ENCODE results near the gene GLP2R.

Gene GLP2R

DNA sequence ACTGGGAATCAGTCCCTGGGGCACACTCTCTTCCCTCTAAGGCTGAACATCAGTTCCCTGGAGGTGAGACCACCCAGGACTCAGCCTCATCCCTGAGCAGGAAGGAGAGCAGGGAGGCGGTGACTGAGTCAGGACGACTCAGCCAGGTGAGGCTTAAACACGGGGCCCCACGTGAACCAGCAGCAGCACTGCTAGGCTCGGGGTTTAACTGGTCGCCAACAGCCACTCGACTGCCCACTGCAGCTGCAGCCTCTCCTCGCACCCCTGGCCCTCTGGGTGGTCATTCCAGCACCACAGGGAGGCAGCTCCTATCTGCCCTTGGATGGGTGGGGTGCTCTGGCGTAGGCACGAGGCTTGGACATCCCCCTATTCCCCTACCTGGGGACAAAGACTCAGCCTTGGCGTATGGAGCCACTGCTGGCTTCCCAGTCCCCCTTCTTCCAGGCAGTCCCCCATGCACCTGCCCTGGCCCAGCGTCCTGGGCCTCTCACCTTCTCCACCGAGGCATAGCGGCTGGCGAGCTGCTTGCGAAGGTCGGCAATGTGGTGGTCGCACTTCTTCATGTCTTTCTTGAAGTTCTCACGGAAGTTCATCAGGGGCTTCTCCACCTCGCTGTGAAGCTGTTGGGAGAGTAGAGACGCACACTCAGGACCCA lies 100.6 kb downstream of the GLP2R start:
- no peak for DNase-seq

DNA sequence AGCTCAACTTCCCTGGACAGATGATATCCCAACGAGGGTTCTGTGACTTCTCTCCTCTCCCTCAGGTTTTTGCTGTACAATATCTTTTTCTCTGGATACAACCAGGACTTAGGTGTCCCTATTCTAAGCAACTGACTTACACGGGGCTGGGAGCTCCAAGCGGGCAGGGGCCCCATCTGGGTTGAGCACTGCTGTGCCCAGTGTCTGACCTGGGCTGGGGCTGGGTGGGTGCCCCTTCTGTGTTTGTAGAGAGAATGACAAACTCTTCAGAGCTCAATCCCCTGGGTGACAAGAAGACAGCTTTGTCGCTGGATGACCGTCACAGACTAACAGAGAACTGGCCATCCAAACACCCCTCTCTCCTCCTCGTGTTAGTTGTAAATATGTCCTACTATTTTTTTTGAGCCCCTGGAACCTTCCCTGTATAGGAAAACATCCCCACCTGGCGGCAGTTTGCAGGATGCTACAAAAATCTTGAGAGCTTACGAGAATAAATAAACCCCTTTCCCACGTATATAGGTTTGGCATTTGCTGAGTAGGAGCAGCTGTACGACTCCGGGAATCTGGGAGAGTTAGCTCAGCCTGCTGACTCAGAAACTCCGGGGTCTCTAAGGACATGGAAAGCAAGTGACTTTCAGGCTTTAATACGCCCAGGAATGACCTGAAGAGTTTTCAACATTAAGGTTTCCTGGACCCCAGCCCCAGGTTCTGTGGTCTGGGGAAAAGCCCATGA lies 103.0 kb downstream of the GLP2R start:
- DNase-seq = no peak

DNA sequence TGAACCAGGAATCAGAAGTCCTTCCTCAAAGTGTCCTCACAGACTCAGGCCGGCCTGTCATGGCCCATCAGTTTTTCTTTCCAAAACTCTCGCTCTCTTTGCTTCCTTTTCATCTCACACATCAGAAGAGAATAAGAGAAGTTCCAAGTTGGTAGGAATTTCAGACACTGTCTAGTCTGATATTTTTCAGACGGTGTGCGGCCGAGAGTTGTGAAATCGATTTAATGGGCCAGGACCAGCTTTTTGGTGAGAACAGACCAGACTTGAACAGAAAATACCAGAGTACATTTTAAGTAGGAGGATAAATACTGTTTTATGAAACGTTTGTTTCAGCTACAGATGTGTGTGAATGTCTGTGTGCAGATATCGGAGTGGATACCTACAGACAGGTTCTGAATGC lies 104.1 kb downstream of the GLP2R start:
- DNase-seq = no peak

DNA sequence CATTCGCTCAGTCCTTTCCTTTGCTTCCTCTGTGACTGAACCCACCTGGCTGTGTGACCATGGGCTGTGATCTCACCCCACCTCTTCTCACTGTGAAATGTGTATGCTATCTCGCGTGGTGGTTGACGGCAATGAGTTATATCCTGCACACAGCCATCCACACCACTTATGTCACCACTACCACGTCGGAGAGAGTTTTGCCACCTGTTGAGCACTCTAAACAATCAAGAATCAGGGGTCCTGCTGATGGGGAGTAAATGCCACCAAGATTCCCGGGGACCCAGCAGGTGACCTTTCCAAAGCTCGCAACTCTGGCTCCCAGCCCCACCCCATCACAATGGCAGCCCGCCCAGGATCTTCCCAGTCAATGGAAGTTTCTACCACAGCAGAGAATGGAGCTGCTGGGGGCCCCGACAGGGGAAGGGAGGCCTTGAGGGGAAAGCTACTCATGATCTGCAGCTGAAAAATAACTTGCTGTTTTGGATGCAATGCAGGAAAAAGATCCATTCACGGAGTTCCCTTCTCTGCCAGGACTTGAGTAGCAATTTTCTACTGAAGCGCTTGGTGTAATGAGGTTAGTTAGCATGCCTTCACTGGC lies 105.5 kb downstream of the GLP2R start:
- DNase-seq = no peak

DNA sequence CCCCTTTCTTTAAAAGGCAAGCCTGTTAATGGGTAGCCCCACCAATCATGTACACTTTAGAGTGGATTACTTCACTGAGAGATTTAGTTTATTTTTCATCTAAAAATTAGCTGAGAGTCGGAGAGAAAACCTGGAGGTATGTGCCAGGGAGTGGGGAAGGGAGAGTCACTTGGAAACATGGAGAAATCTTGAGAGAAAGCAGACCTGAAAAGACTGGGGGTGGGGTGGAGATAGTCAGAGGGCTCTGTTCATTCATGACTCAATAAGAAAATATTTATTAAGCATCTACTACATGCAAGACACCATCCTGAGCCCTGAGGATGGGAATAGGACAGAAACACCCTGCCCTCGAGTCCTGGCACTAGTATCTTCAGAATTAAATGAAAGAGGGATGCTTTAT lies 106.8 kb downstream of the GLP2R start:
- no peak for DNase-seq

DNA sequence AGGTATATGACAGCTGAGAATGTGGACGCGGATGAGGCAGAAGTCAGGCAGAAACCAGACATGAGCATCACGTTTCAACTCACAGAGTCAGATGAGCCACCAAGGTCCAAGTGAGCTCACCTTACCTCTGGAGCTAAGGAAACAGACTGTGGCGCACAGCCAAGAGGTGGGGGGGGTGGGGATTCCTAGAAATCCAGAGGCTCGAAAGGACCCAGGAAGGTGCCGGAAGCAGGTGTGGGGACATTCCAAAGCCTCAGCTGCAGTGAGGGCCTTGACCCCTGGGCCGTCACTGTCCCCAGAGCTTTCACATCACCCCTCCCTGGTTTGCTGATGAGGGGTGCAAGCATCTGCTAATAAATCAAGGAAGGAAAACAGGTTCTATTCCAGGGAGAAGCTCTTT lies 108.6 kb downstream of the GLP2R start:
- DNase-seq = no peak

DNA sequence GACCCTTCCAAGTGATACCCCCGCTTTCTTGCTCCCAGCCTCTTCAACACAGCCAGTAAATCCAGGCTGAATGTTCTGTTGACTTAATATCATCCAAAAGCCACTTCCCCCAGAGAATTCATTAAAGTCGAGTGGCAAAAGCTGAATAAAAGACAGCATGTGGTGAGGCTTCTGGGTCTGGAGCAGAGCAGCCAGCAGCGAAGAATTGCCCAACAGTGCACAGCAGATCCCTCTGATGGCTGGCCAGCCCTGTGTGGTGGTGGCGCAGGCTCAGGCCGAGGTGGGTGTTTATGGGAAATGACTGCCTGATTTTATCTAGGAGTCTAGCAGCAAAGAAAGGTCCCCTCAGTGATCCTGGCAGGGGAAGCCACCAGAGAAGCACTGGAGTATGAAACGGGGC lies 109.7 kb downstream of the GLP2R start:
- DNase-seq = no peak

DNA sequence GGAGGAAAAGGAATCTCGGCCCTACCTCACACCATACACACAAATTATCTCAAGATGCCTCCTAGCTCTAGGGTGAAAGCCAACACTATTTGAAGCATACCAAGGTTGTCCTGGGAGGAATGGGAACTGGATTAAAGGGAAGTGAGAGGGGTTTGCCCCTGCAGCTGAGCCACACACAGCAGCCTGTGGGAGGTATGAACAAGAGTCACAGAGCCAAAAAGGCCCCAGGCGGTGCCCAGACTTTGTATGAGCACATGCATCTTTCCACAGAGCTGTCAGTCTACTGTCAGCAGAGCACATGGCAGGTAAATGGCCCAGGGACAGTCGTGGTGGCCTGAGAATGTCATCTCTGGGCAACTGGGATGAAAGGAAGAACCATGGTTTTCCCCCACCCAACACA lies 110.4 kb downstream of the GLP2R start:
- DNase-seq = no peak

DNA sequence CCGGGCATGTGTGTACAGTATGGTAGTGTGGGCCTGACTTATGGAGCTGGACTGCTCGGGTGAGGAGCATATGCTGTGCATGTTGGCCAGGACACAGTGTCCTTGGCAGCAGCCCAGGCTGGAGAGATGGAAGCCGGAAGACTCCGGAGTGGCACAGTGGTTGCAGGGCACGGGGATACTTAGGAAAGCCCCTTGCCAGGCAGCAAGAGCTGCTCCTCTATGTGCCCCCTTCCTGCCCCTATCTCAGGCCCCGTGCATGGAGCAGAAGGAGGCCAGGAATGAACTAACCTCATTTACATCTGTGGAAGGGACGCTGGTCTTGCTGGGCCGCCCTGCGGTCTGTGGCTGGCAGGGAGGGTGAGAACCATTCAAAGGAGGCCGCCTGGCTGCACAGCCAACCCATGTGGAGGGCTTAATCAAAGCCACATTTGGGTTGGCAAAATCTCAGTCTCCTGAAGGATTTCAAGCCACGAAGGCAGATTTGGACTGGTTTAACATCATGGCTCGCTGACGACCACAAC lies 111.6 kb downstream of the GLP2R start:
- no peak for DNase-seq

DNA sequence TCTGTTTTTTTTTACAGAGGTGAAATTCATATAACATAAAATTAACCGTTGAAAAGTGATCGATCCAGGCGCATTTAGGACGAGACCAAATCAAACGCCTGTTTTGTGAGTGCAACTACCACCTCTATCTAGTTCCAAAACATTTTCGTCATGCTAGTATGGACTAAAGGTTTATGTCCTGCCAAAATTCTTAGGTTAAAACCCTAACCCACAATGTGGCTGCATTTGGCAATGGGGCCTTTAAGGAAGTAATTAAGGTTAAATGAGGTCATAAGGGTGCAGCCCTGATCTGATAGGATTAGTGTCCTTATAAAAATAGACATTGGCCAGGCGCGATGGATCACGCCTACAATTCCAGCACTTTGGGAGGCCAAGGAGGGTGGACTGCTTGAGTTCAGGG lies 112.2 kb downstream of the GLP2R start:
- no peak for DNase-seq

DNA sequence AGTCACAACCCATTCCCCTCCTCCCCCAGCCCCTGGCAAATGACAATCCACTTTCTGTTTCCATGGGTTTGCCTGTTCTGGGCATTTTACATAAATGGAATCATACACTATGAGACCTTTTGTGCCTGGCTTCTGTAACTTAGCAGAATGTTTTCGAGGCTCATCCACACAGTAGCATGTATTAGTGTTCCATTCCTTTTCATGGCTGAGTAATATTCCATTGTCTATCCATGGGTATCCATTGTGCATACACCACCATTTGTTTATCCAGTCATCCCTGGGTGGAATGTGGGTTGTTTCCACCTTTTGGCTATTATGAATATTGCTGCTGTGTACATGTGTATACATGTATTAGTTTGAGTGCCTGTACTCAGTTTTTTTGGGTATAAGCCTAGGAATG lies 113.0 kb downstream of the GLP2R start:
- no peak for DNase-seq

DNA sequence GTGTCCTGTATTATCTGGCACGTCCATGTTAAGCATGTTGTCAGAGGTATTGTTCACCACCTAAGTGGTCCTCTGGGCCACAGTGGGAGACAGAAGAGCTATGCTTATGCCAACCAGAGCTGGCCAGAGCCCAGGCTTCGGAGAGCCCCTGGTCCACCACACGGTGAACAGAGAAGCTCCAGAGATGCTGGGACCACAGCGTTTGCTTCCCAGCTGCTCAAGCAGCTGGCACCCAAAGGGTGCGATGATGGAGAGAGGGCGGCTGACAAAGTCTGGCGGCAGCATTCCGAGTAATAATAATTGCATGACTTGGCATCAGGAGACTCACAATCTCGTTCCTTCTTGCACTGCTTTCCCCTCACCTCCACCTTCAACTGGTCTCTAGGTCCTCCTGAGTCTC lies 115.1 kb downstream of the GLP2R start:
- DNase-seq = no peak

DNA sequence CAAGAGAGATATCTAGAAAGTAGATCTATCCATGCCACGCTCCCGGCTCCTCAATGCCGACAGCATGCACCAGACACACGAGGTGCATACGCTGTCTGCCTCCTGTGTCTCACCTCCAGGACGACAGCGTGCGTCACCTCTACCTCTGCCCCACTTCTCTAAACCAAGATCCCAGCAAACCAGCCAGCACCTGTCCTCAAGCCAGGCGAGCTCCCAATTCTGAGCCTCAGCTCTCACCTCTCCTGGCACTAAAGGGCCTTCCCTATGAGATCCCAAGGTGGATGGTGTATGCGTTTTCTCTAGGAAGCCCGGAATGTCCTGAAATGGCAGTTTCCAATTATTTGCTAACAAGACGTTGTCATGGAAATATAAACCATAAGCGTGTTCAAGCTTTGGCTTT lies 115.6 kb downstream of the GLP2R start:
- DNase-seq = no peak

Measured in Kasumi-1 (cell line).